ENCODE results near the gene MPPED1.

MPPED1 gene

DNA sequence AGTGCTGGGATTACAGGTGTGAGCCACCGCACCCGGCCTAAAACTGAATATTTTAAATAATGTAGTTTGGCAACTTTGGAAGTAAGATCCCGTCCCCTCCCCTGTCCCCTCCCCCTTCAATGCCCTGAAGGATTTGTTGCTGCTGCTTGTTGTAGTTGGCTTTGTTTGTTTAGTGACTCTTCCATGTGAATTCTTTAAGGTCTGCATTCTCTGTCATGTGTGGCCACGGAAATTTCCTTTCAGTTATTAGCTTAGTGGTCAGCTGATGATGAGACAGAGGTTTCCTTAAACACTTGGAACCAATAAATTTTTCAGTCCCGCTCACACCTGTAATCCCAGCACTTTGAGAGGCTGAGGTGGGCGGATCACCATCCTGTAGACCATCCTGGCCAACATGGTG, 109.9 kb downstream of the MPPED1 start:
- DNase-seq (ENCODE audit: low spot score): no peak

DNA sequence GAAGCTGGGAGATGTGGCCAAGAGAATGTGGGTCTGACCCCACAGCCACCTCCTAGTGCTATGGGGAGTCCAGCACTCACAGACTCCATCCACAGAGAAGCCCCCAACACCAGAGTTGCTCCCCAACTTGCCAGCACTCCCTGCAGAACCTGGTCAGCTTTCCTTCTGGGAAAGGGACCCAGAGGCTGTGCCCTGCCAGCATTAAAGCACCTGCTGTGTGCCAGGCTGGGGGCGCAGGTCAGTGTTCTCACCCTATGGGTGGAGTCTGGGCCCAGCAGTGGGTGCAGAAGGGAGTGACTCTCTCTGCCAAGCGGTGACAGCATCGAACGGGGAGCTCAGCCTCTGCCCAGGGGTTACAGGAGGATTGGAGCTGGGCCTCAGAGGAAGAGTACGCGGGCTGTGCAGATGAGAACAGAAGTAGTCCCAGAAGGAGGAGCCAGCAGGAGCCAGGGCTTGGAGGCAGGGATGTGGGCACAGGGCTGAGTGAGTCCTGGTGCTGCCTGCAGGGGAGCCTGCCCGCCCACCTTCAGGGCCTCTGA, 114.4 kb downstream of the MPPED1 start:
- DNase-seq (ENCODE audit: low spot score): no peak

DNA sequence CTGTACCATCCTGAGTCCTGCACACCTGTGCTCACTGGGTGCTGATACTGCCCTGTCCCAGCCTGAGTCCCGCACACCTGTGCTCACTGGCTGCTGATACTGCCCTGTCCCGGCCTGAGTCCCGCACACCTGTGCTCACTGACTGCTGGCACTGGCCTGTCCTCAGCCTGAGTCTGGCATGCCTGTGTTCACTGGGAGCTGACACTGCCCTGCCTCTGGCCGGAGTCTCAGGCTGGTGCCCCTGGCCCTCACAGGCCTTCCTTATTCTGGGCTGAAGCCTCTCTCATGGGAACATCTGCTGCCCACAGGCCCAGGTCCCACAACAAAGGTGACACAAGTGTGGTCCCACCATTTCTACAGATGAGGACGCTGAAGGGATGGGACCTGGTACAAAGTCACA, 115.1 kb downstream of the MPPED1 start:
- no peak for DNase-seq (ENCODE audit: low spot score)

DNA sequence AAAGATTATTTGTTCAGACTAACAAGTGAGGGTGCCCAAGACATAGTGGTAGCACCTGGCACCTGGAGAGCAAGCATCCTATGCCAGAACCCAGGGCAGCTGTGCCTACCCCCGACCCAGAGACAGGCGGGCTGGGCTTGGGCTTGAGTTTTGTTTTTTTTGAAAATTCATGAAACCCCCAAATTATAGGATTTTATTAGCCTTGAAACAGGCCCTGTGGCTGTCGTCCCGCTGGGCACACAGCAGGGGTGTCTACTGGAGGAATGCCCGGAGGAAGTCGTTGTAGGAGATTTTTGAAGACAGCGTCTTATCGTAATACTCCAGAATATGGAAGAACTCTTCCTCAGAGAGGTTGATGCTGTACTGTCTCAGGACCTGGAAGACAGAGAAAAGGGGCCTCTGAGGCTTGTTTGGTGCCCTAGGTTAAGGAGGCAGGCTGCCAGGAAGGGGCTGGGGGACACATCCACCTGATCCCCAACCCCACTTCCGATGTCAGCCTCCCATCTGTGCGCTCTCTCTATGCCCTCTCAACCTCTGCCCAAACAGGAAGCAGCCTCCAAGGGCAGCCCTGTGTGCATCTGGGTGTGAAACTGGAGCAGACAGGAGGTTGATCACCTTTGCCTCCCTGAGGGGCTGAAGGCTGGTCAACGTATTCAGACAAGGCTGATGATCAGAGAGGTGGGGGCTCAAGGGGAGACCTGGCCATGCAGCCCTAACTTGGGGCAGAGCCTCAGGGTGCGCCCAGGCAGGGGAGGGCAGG, 117.0 kb downstream of the MPPED1 start:
- DNase-seq (ENCODE audit: low spot score): no peak

DNA sequence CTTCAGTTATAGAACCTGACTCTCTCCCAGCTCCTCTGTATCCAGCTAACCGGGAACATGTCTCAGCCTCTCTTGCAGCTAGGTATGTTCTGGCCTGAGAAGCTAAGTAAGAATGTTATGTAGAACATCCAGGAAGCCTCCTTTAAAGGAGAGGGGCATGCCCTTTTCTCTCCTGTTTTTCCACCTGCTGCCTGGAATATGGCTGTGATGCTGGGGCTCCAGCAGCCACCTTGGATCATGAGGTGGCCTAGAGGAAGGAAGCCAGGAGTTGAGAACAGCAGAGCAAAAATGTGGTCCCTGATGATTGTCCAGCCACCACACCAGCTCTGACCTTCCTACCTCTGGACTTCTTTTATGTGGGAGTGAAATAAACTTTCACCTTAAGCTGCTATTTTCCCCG, 117.6 kb downstream of the MPPED1 start:
- no peak for DNase-seq (ENCODE audit: low spot score)

DNA sequence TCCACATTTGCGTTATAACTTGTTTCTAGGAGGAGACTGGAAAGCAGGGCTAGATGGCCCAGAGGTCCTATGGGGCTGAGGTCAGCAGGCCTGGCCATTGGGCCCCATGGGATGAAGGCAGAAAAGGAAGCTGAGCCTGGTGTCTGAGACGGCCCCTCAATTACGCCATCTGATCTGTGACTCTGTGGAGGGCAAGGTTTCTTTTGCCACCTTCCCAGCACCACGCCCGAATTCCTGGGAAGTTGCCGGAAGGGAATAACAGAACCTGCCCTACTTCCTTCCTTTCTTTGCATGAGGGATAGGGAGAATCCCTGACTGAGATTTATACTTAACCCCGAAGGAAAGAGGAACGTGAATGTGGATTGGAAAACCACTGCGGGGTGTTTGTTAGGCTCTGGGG, 118.1 kb downstream of the MPPED1 start:
- no peak for DNase-seq (ENCODE audit: low spot score)

DNA sequence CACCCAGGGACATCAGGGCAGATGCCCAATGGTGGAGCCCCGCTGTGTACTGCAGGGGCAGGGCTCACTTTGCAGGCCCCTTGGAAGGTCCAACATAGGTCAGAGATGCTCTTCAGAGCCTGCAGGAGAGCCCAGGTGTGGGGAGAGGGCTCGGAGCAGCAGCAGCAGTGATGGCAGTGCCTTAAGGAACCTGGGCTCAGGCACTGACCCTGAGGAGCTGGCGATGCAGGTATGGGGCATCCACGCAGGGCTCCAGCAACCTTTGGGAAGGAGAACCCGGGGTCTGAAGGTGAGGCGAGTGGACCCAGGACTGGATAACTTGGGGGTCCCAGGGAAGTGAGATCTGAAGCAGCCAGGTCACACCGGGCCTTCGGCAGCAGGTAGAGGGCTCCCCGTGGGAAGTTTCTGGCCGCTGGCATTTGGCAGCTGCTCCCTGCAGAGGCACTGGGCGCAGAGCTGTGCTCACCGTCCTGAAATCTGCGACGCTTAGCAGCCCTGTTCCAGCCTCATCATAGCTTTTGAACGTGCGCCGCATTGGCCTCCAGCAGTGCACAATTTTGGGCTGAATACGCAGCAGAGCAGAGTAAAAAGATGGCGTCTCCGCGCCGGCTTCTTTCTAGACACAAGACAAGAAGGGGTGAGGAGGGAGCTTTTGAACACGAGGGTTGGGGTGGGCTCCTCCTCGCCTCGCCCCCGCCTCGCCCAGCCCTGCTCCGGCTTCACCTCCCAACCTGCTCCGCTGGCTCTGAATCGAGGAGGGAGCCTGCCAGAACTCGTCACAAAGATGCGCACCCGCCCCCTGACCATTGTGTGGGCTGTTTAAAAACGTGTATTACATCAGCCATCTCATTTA, 118.8 kb downstream of the MPPED1 start:
- DNase-seq (ENCODE audit: low spot score): no peak

DNA sequence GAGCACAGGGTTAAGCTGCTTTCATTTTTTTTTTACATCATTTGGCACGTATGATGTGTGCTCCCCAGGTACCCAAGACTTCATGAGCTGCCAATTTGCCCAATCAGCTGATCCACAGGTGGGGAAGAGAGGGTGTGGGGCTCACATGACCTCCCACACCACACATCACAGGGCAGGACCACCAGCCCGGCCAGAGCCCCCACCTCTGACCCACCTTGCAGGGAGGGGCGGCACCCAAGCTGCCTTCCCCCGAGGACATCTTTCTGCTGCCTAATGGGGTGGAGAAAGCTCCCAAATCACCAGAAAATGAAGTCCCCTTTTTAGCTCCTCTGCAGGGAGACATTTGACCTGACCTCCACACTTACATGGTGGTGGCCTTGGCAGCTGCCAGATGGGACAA, 119.8 kb downstream of the MPPED1 start:
- DNase-seq (ENCODE audit: low spot score): no peak

DNA sequence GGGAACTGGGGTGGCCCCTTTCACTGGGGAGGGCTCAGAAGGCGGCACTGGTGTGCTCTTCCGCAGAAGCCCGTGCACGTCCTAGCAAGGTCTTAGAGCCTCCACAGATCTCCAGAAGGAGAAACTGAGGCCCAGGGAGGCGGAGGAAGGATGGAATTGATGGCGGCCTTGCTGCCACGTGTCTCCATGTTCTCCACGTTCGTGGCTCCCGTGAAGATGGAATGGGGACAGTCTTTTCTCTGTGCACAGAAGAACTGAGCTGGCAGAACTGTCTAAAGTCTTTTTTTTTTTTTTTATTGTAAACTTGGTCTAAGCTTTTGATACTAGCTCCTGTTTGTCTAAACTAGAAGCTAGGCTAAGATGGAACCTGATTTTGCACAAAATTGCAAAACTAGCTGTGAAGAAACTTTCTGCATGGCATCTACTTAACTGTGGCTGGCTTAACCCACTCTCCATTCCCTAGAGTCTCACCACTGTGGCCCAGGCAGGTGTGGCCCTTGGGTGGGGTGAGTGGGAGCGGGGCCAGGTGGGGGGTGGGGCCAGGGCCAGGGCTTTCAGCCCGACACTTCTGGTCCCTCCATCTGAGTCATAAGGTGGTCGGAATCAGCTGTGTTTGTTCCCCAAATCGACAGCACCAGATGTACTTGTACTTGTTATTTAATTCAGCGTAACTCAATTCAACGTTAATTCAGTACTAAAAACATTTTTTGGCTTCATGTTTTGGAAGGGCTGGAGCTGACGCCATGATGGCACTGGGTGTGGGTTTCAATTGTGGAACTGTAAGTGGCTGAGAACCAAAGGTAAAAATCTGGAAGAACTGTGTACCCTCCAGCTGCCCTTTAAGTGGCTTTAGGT, 120.7 kb downstream of the MPPED1 start:
- no peak for DNase-seq (ENCODE audit: low spot score)

DNA sequence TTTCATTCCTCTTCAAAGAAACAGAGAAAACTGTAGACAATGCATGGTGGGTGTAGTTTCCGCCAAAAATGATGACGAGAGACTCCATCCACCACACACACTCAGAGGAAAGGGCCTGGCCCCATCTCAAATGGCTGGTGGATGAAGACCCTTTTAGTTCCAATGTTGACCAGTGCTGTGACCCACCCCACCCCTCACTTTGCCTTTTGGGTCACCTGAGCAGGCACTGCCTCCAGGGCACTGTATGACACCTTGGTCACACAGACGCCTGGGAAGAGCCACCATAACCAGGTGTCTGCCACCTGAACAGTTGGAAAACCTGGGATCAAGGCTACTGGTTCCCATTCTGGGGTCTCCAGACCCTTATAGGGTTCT, 121.3 kb downstream of the MPPED1 start:
- DNase-seq (ENCODE audit: low spot score): no peak

DNA sequence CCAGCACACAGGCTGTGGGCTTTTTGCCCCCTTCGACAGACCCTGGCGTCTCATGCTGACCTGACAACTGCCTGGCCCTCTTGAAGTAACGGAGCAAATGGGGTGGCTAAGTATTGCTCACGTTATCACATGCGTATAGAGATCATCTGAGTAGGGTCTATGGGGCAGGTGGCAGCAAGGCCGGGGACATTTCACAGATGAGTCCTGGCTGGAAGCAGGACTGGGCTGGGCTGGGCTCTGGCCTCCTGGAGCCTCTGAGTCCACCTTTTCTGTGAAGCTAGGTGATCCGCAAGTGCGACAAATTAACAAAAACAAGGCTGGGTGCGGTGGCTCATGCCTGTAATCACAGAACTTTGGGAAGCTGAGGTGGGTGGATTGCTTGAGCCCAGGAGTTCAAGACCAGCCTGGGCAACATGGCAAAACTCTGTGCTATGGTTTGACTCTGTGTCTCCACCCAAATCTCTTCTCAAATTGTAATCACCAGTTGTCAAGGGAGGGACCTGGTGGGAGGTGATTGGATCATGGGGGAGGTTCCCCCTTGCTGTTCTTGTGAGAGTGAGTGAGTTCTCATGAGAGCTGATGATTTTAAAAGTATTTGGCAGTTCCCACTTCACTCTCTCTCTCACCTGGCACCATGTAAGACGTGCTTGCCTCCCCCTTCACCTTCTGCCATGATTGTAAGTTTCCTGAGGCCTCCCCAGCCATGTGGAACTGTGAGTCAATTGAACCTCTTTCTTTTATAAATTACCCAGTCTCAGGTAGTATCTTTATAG, 122.0 kb downstream of the MPPED1 start:
- no peak for DNase-seq (ENCODE audit: low spot score)

DNA sequence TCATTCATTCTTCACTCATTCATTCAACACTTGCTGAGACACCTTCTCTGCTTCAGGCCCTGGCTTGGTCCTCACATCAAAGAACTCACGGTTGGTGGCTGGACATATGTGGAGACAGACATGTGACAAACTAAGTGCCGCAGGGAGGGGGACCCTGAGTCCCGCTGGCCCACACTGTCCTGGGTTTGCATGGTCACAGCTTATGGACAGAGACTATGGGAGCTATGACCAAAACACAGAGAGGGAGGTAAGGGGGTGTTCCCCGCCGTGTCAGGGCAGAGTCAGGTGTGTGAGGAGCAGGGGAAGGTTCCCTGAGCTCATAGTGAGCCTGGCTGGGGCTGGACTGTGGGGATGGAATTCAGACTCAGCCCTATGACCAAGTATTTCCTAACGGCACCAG, 123.1 kb downstream of the MPPED1 start:
- no peak for DNase-seq (ENCODE audit: low spot score)

DNA sequence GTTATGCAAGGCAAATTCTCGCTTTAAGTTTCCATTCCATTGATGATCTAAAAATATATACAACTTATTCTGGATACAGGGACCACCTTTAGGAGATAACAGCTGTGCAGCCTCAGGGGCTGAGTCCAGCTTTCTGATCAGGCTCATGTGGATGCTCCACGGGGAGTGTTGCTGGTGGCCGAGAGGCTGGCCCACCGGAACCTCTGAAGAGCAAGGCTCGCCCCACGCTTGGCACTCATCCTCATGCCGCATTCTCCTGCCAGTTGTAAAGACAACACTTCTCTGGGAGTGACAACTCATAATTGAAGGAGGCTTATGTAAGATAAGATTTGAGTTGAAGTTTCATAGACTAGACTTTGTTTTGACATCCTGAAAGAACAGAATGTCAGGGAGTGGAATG, 123.5 kb downstream of the MPPED1 start:
- no peak for DNase-seq (ENCODE audit: low spot score)

DNA sequence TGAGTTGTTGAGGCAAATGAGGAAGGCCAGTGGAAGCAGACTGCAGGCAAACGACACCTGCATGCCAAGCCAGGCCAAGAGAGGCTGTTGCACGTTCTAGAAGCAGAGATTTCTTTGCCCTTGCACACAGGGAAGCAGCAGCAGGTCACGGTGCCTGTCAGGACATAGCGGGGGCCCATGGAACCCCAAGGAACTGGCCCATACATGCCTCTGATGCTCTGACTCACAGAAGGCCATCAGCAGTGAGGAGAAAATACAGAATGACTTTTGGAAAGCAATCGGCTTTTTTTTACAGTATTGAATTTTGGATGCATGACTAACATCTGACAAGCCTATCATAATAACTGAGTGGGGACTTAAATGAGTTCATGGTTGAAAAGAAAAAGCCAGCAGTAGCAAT, 123.9 kb downstream of the MPPED1 start:
- no peak for DNase-seq (ENCODE audit: low spot score)

DNA sequence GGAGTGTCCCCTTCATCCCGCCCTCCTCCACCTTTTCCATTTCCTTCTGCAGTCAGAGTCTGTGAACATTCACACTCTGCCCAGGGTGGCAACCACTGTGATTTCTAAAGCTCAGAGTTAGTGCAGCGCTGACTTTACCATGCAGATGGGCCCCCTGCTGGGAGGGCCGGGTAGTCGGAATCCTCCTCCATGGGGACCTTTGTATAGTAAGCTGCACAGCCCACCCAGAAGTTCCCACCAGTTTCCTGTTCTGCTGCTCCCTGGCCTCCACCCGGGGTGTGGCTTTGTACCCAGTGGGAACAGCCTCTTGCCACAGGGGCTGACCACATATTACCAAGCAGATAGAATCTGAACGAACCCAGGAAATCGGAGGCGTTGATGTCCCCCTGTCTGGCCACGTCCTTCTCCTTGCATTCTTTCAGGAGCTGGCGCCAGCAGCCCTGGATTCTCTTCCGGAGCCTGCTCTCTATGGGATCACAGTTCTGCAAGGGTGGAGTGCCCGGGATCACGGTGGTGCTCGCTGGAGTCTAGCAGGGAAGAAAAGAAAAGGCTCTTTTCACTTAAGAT, 125.3 kb downstream of the MPPED1 start:
- no peak for DNase-seq (ENCODE audit: low spot score)

DNA sequence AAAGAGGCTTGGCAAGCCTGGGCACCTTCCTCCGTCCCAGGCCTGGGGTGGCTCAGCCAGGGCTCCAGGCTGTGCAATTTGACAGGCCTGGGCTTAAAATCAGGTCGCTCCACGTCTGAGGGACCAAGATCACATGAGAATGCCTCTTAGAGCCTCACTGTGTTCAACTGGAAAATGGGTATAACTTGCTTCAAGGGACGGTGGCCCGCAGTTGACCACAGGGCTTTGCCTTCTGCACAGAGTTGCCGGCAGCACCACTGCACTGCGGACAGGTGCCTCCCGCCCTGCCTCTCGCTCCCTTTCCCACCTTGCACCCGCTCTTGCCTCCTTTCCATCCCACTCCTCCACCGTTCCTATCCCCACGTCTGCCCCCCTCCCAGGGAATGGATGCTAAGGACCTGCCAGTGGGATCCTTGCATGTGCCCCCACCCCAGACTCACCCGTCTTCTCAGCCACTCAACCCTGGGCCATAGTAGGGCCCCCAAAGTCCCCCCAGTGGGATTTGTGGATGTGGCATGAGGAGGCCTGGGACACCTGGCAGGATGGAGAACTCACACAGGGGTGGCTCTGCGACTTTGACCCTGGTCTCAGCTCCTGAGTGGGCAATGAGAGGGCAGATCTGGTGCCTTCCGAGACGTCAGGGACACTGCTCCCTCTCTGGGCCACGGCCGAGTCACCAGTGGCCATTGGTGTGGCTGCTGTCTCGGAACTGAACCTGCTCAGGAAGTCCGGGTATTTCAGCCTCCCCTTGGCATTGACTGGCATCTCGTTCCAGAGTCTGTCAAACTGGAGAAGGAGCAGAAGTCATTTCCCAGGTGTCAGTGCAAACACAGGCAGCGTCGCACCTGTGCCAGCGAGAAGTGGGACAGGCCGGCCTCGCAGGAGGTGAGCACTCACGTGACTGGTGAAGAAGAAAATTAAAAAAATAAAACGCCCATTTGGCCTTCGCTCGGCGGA, 128.0 kb downstream of the MPPED1 start:
- DNase-seq (ENCODE audit: low spot score): no peak

DNA sequence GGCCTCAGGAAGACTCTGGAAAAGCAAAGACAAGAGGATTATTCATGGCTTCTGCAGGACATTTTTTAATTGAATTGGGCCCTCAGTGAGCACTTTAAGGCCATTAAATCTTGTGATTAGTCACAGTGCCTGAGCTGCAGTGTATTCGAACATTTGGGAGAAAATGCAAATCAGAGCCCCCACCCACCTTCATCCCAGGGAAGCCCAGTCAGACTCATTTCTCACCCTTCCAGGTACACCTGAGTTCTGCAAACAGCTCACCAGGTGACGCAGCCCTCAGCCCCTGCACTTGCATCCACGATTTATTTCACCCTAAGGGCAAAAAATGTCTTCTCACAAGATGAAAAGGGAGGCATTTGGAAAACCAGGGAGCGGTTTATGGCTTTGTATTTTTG, 128.7 kb downstream of the MPPED1 start:
- DNase-seq (ENCODE audit: low spot score): no peak

DNA sequence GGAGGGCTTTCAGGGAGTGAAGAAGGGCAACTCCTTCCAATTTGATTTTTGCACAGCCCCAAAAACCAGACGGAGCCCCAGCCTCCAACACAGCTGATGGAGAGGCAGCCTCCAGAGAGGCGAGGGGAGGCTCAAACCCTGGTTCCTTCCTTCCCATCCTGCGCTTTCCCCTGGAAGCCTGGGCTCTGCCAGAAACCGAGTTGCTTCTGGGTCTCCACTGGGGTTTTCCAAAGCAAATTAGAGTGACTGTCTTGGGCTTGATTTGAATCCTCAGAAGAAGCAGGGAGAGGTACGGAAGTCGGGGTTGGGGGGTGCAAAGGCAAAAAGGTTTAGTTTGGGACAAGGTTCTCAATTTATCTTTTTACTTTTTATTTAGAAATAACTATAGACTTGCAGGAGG, 129.2 kb downstream of the MPPED1 start:
- DNase-seq (ENCODE audit: low spot score): no peak

DNA sequence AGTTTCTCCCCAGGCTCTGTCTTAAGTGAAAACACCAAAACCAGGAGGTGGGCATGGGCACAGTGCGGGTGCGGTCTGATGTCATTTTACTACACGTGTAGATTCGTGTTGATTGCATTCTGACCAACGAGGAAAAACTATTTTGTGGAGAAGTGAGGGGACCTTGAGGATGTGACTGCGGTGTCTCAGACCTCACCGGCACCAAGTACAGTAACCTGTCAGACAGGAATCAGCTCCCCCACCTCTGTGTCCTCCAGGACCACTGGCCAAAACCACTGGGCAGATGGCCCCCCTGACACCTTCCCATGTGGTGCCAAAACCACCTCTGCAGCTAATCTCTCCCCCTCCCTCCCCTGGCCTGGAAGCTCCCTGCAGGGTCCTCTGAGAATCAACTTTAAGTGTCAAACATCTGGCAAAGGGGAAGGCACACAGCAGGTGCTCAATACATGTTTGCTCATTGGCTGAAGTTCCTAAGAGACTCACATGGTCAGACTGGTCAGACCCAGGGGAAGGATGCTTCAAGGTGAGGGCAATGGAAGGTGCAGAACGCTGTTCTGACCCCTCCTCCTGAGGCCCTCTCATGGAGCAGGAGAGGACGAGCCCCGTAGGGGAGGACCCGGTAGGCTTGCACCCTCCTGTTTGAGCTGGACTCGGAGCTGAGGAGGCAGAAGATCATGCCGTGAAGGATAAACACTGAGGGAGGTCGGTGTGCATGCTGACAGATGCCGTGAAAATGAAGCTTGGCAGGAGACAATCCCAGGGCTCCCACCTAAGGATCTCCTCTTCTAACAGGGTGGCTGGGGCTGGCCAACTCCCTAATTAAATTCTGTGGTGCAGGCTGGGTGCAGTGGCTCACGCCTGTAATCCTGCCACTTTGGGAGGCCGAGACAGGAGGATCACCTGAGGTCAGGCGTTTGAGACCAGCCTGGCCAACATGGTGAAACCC, 129.9 kb downstream of the MPPED1 start:
- DNase-seq (ENCODE audit: low spot score): no peak
